Measurements from ENCODE around the gene CHST15. TPM values are rescaled to one million over a fixed set of nuclear protein-coding genes. Genes with fewer than 3 reads are reported as not detected.

CHST15 gene
- total RNA-seq, 1 donor from 2014 or later, result 148 TPM

DNA sequence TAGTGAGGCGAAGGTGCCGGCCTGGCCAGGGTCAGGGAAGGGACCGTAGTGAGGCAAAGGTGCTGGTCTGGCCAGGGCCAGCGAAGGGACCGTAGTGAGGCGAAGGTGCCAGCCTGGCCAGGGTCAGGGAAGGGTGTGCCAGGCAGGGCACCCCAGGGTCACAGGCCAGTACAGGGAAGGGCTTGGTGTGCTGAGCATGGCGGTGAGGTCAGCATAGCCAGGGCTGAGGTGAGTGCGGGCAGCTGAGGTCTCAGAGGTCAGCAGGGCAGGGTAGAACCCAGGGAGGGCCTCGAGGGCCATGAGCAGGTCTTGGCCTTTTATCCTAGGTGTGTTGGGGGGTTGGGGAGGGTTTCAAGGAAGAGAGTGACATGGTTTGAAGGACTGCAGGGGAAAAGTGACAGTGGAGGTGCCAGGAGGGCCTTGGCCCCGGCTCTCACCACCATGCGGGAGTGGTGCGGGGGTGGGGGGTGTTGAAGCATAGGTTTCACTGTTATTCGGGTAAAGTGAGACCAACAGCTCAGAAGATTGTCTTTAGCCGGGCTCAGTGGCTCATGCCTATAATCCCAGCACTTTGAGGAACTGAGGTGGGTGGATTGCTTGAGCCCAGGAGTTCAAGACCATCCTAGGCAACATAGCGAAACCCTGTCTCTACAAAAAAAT lies 93.3 kb downstream of the CHST15 start:
- DNase-seq (ENCODE audit: low spot score), result no peak
- Mint-ChIP-seq H3K27me3 (ENCODE audit: unreplicated experiment) (peaks cover 27% of the 10 kb centered on the region), H3K4me3 (ENCODE audit: unreplicated experiment) (no peak overlapping the region), H3K9me3 (ENCODE audit: unreplicated experiment) (no peaks in the 10 kb centered on the region), H3K36me3 (ENCODE audit: low read depth, unreplicated experiment) (peaks cover 14% of the 10 kb centered on the region), H3K4me1 (ENCODE audit: unreplicated experiment) (peaks cover 16% of the 10 kb centered on the region), H3K27ac (ENCODE audit: unreplicated experiment) (no peak overlapping the region)
- TF ChIP-seq, protein P1, sequence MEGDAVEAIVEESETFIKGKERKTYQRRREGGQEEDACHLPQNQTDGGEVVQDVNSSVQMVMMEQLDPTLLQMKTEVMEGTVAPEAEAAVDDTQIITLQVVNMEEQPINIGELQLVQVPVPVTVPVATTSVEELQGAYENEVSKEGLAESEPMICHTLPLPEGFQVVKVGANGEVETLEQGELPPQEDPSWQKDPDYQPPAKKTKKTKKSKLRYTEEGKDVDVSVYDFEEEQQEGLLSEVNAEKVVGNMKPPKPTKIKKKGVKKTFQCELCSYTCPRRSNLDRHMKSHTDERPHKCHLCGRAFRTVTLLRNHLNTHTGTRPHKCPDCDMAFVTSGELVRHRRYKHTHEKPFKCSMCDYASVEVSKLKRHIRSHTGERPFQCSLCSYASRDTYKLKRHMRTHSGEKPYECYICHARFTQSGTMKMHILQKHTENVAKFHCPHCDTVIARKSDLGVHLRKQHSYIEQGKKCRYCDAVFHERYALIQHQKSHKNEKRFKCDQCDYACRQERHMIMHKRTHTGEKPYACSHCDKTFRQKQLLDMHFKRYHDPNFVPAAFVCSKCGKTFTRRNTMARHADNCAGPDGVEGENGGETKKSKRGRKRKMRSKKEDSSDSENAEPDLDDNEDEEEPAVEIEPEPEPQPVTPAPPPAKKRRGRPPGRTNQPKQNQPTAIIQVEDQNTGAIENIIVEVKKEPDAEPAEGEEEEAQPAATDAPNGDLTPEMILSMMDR (IDR thresholded peaks at IDR 0.05; ENCODE audit: unreplicated experiment), result no peak

DNA sequence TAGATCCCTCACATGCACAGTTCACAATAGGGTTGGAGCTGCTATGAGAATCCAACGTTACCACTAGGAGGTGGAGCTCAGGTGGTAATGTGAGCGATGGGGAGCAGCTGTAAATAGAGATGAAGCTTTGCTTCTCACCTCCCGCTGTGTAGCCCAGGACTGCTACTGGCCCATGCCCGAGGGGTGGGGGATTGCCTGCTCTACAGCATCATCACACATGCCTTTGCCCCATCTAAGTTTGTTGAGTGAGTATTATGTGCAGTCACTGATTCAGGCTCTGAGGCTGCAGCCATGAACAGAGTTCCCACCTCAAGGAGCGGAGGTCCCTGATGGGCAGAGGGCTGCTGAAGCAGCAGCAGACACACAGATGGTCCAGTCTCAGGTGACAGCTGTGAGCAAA lies 94.1 kb downstream of the CHST15 start:
- H3K27ac Mint-ChIP-seq (ENCODE audit: unreplicated experiment), result no peak overlapping the region
- H3K9me3 Mint-ChIP-seq (ENCODE audit: unreplicated experiment), result no peaks in the 10 kb centered on the region
- peaks cover 12% of the 10 kb centered on the region for H3K36me3 Mint-ChIP-seq (ENCODE audit: low read depth, unreplicated experiment)
- H3K4me1 Mint-ChIP-seq (ENCODE audit: unreplicated experiment), result peaks cover 21% of the 10 kb centered on the region
- no peak overlapping the region for H3K4me3 Mint-ChIP-seq (ENCODE audit: unreplicated experiment)
- DNase-seq (ENCODE audit: low spot score), result no peak
- H3K27me3 Mint-ChIP-seq (ENCODE audit: unreplicated experiment), result peaks cover 29% of the 10 kb centered on the region
- TF ChIP-seq, protein P1 (IDR thresholded peaks at IDR 0.05; ENCODE audit: unreplicated experiment), result no peak

DNA sequence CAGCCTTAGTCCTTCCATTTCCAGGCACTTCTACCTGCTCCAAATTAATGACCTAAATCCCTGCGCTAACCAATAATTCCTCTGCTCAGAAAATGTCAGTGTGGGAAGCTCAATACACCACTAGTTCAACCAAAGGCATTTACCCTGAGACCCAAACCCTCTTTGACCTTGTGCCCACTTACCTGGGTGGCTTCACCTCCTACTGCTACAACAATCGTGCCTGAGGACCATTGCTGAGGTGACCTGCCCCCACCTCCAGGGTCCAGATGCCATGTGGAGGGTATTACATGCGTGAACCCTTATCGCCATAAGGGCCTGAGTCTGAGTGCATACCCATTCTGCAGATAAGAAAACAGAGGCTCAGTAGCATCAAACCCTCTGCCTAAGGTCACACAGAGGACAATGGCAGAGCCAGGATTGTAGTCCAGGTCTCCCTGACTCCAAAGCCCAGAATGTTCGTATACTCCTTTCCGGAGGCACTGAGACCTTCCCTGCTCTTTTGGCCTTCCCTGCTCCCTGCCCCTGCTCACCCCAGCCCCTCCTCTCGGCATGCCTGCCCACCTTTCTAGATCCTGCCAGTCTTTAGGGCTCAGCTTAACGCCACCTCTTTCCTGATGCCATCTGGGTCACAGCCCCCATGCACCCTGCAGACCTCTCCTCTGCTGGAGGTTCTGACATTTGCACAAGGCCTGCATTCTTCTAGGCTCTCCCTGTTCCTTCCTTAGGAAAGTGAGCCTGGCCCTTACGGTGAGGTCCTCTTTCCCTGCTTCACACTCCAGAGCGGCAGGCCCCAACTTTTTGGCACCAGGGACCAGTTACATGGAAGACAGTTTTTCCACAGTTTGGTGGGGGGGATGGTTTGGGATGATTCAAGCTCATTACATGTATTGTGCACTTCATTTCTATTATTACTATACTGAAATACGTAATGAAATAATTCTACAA lies 94.9 kb downstream of the CHST15 start:
- H3K27me3 Mint-ChIP-seq (ENCODE audit: unreplicated experiment), result peaks cover 30% of the 10 kb centered on the region

DNA sequence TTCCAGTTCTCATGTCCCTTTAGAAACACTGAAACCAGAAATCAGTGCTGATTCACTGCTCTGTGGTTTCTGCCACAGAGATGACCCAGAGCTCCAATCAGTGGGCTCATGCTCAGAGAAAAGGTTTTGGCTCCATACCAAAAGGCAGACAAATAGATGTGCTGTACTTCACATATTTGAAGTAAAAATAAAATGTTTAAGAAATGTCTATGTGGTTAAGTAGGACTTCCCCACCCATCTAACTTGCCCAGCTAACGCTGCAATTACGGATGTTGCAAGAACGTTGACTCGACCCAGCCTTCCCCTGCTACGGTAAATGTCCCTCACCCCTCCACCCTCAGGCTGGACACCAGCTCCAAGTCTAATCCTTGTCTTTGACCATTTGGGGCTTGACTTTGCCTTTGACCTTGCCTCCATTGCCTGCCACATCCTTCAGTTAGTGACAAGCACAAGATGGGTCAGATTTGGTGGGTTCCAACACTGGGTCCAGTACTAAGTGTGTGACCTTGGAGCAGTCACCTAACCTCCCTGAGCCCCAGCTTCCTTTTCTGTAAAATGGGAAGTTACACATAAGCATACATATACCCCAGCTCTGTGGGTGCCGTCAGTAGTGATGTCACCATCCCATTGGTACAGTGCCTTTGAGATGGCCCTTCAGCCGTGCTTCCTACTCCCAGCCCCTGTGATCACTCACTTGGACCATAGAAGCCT lies 95.8 kb downstream of the CHST15 start:
- TF ChIP-seq, protein P1 (IDR thresholded peaks at IDR 0.05; ENCODE audit: unreplicated experiment), result no peak
- no peak for DNase-seq (ENCODE audit: low spot score)
- no peak overlapping the region for H3K27ac Mint-ChIP-seq (ENCODE audit: unreplicated experiment)
- peaks cover 12% of the 10 kb centered on the region for H3K36me3 Mint-ChIP-seq (ENCODE audit: low read depth, unreplicated experiment)
- H3K4me3 Mint-ChIP-seq (ENCODE audit: unreplicated experiment), result no peak overlapping the region
- peaks cover 24% of the 10 kb centered on the region for H3K4me1 Mint-ChIP-seq (ENCODE audit: unreplicated experiment)
- H3K27me3 Mint-ChIP-seq (ENCODE audit: unreplicated experiment), result peaks cover 36% of the 10 kb centered on the region
- no peaks in the 10 kb centered on the region for H3K9me3 Mint-ChIP-seq (ENCODE audit: unreplicated experiment)

More for the DNA sequence above, 94.9 kb downstream of the CHST15 start:
- Mint-ChIP-seq H3K9me3 (ENCODE audit: unreplicated experiment) (no peaks in the 10 kb centered on the region), H3K27ac (ENCODE audit: unreplicated experiment) (no peak overlapping the region), H3K4me3 (ENCODE audit: unreplicated experiment) (no peak overlapping the region), H3K4me1 (ENCODE audit: unreplicated experiment) (peaks cover 23% of the 10 kb centered on the region), H3K36me3 (ENCODE audit: low read depth, unreplicated experiment) (peaks cover 12% of the 10 kb centered on the region)
- TF ChIP-seq, protein P1 (IDR thresholded peaks at IDR 0.05; ENCODE audit: unreplicated experiment), result no peak
- no peak for DNase-seq (ENCODE audit: low spot score)

Data from endothelial cell (in vitro differentiated cells).